K562 (cell line): ENCODE data around the gene AK5. TPM values are rescaled to one million over a fixed set of nuclear protein-coding genes. Genes with fewer than 3 reads are reported as not detected.
"Not testable (repeated sequence)": the region's sequence is repeated elsewhere in the genome, so short reads cannot be mapped to it uniquely, and the experiment has no call there.

ENCODE experiments used
- ATF7 ChIP-seq: fragments of 450-650 bp; IDR thresholded peaks from 2 replicates; pipeline ENCODE4 v1.7.1; 2014; ENCODE audit warnings: mild to moderate bottlenecking, moderate library complexity
- CEBPB ChIP-seq: fragments of 450-650 bp; IDR thresholded peaks from 2 replicates; pipeline ENCODE4 v1.6.1; 2016; ENCODE audit warnings: missing genetic modification characterization, missing compliant biosample characterization
- L3MBTL2 ChIP-seq: fragments of 450-650 bp; IDR thresholded peaks from 2 replicates; pipeline ENCODE4 v1.6.1; 2016; ENCODE audit warnings: mild to moderate bottlenecking, moderate library complexity
- MGA ChIP-seq: fragments of 450-650 bp; IDR thresholded peaks from 2 replicates; pipeline ENCODE4 v1.6.1; 2016; ENCODE audit warnings: mild to moderate bottlenecking, moderate library complexity
- polyA plus RNA-seq, 8 experiments: library from polyadenylated mRNA; depleted of rRNA in 4 of 8; stranded (reverse) in 5 of 8; unstranded in 3 of 8; fragments of >200 nt; fragmentation: Nextera tagmentation in 2 of 8; fragmentation: Illumina TruSeq in 1 of 8; extraction: Ambion mirVana in 2 of 8; extraction: Trizol in 1 of 8; gene quantifications; 2 replicates each; pipeline versions ENCODE4 v1.2.1 to v1.2.3, GENCODE V29; 2011 to 2014; ENCODE audit warnings: inconsistent platforms in 1 of 8, missing spikeins in 1 of 8
- total RNA-seq, 7 experiments: library from RNA; depleted of rRNA in 6 of 7; stranded (reverse); fragments of >200 nt in 6 of 7; fragmentation: Illumina TruSeq in 2 of 7; extraction: Trizol in 2 of 7; gene quantifications; 2 replicates each; pipeline versions ENCODE4 v1.2.1 to v1.2.3, GENCODE V29; 2011 to 2021; ENCODE audit warnings: low replicate concordance in 1 of 7
- TF ChIP-seq, protein P1 (sequence below), 2 experiments: fragments of 450-650 bp in 1 of 2; sonication (generic) in 1 of 2; formaldehyde crosslinking in 1 of 2; IDR thresholded peaks in 1 of 2; conservative IDR thresholded peaks in 1 of 2; 2 replicates each; pipeline versions ENCODE4 v1.6.1 to v1.8.1; 2016 to 2023; ENCODE audit warnings: mild to moderate bottlenecking in 2 of 2, moderate library complexity in 2 of 2, inconsistent platforms in 1 of 2, missing genetic modification reagents in 1 of 2
- TF ChIP-seq, protein P2 (sequence below): fragments of 450-650 bp; IDR thresholded peaks from 2 replicates; pipeline ENCODE4 v1.6.1; 2016; ENCODE audit warnings: missing biosample characterization, missing genetic modification characterization

Gene AK5
- total and polyA plus RNA-seq, 9 of the 15 experiments (the other 6 are each of a cell fraction or from before 2014, with no cell fraction given), result 0.06 TPM; not detected in 8

- TF ChIP-seq MGA (peak; percentile 59), CEBPB (peak; percentile 77), ATF7 (peak; percentile 47; the same call in 1 of the 2 replicates), L3MBTL2 (peak; percentile 69)
- TF ChIP-seq, protein P1, sequence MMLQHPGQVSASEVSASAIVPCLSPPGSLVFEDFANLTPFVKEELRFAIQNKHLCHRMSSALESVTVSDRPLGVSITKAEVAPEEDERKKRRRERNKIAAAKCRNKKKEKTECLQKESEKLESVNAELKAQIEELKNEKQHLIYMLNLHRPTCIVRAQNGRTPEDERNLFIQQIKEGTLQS (IDR thresholded peaks at IDR 0.05), result peak; percentile 92
- TF ChIP-seq, protein P1 (CRISPR knock-in tag; conservative IDR thresholded peaks at IDR 0.05), result not testable (repeated sequence)
- TF ChIP-seq, protein P2, sequence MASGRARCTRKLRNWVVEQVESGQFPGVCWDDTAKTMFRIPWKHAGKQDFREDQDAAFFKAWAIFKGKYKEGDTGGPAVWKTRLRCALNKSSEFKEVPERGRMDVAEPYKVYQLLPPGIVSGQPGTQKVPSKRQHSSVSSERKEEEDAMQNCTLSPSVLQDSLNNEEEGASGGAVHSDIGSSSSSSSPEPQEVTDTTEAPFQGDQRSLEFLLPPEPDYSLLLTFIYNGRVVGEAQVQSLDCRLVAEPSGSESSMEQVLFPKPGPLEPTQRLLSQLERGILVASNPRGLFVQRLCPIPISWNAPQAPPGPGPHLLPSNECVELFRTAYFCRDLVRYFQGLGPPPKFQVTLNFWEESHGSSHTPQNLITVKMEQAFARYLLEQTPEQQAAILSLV (tag), result peak; percentile 65; the same call in 1 of the 2 replicates
Measured at GRCh38 chr1:77312364-77312763, 30.5 kb downstream of the AK5 start (continued).
